Astrocyte of the cerebellum (primary cell): ENCODE measurements around the gene SNUPN.
A peak's percentile ranks its signal among the peaks of the same experiment; 100 is the strongest.

ENCODE experiments used
- DNase-seq: peaks from one replicate; pipeline ENCODE4 v3.0.0-alpha.2; 2011; ENCODE audit warnings: low read depth
- H3K4me3 ChIP-seq: 2 replicates; pipeline ENCODE4 v1.5.1; 2011; ENCODE audit warnings: mild to moderate bottlenecking, low read depth, low read length, moderate library complexity
- in situ Hi-C: cut with HindIII; loops from 2 replicates; pipeline ENCODE4 v1.10.0; 2017; ENCODE audit warnings: low sequenced_read_pairs
- TF ChIP-seq, protein P1 (sequence below): IDR thresholded peaks from 2 replicates; pipeline ENCODE4 v1.5.1; 2012; ENCODE audit warnings: low read length, low read depth, moderate library complexity, mild to moderate bottlenecking; ENCODE audit errors: missing control alignments

SNUPN gene

DNA sequence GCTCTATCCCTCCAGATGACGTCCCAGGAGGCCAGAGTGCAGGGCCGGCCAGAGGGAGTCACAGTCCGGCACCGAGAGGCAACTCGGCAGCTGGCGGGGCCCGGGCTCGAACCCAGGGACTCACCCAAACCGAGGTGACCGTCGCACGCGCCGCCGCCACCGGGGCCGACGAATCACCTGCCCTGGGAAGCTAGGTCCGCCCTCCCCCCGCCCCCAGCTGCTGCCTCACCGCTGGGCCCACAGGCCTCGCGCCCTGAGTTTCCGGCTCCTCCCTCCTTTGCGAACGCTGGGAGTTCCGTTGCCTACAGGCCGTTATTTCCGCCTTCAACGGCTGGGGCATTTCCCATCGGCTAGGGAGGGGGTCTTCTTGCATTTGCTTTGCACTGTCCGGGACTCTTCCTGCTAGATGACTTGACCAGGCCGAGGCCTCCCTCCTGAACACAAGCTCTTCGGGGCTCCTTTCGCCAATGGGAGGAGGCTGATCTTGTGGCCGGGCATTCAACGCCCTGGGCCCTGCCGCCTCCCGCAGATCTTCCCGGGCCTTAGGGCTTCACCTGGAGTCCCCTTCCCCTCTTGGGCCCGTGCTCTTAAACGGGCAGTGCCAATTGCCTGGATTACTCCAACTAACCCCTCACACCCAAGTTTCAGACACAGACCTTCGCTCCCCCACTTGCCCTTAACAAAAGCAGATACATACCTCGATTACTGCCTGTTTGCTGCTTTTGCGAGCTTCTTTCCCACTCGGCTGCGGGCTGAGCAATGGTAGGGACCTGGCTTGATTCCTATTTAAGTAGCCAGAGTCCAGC, at the start of gene SNUPN:
Gene SNUPN, minus strand, starts transcription at position 184 of the 806 bp plus-strand sequence. CDS start 4,674 bp downstream, outside the sequence.
- TF ChIP-seq, protein P1, sequence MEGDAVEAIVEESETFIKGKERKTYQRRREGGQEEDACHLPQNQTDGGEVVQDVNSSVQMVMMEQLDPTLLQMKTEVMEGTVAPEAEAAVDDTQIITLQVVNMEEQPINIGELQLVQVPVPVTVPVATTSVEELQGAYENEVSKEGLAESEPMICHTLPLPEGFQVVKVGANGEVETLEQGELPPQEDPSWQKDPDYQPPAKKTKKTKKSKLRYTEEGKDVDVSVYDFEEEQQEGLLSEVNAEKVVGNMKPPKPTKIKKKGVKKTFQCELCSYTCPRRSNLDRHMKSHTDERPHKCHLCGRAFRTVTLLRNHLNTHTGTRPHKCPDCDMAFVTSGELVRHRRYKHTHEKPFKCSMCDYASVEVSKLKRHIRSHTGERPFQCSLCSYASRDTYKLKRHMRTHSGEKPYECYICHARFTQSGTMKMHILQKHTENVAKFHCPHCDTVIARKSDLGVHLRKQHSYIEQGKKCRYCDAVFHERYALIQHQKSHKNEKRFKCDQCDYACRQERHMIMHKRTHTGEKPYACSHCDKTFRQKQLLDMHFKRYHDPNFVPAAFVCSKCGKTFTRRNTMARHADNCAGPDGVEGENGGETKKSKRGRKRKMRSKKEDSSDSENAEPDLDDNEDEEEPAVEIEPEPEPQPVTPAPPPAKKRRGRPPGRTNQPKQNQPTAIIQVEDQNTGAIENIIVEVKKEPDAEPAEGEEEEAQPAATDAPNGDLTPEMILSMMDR: no peak

DNA sequence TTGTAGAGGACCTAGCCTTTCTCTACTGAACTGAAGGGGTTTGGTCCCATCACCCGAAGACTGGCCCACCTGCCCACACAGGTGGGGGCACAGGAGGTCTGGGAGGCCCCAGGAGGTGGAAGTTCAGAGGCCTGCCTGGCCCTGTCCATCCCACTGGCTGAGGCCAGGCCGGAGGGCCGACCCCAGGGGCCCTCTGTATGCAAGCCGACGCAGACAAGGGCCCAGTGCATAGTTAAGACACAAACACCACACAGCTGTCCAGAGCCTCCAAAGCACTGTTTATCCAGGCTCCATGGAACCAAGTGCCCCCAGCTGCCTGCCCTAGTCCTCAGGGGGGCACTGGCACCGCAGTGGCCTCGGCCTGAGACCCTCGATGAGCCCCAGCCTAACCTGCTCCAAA, 48.8 kb upstream of the SNUPN start:
- in situ Hi-C loops: no loop called here
- DNase-seq: no peak
- TF ChIP-seq, protein P1: no peak

More for the DNA sequence above, at the start of gene SNUPN:
- DNase-seq: no peak
- H3K4me3 ChIP-seq: peak within 1 kb of the TSS; percentile 64
- in situ Hi-C loops: loop anchor here (25.0 kb wide), 2 partner anchors 163 to 187 kb away; partner anchors contain the start of gene SIN3A

DNA sequence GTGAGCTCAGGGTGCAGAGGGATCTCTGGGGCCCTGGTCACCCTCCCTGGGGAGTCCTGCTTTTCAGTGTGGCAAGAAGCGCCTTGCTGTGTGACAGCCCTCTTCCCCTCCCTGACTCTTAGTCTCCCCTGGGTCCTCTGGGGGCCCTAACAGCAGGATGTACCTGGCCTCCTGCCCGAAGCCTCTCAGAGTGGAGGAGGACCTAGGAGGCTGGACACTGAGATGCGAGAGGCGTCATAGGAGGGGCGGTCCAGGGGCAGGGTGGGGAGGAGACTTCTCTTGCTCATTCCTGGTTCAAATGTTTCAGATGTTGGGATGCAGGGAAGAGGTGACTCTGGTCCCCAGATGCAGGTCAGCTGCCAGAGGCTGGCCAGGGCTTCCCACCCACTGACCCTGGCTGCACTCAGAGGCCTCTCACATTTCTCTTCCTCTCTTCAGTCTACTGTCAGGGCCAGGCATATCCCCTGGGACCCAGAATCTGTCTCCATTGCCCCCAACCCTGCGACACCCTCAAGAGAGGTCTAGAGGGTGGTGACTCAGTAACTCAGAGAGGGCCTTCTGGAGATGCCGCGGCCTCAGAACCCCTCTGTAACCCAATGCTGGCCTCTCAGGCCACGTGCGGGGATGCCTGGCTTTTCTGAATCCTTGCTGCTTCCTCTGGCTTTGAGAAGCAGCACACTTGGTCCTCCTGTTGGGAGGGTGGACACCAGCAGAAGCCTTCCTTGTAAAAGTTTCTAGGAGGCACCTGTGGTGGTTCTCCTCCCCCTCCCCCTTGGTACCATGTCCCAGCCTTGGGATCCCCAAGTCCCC, 48.1 kb upstream of the SNUPN start:
- DNase-seq: no peak
- TF ChIP-seq, protein P1: no peak
- H3K4me3 ChIP-seq: no peak overlapping the region
- in situ Hi-C loops: no loop called here

More for the DNA sequence above, 48.8 kb upstream of the SNUPN start:
- no peak overlapping the region for H3K4me3 ChIP-seq

DNA sequence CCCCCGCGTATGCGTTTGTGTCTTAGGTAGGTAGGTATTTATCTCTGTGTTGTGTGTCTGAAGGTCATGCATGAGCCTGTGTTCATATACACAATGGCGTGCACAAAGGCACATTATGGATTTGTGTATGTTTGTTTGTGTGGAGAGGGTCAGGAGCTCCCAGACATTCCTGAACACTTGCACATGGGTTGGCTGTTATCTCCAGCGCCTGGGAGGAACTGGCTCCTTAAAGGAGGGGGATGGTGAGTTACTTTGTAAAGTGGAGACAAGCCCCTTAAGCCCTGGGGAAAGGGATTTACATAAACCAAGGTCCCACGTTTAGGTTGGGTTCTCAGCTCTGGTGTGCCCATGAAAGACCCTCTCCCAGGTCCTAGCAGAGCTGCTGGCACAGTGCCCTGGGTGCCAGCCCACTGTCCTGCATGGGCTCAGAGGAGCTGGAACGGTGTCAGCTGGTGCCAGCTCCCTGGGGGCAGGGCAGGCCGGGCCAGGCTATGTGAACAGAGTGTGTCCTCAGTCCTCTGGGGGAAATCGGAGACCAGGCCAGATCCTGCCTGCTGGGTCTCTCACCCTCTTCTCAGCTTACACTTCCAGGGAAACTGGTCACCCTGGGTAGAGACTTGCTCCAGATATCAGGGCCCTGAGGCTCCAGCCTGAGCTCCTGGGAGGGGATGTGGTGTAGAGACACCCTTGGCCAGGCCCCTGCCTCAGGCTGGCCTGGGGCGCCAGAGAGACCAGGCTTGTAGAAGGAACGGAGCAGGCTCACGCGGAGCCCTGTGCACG, 47.3 kb upstream of the SNUPN start:
- in situ Hi-C loops: no loop called here
- TF ChIP-seq, protein P1: no peak
- DNase-seq: peak; percentile 49
- H3K4me3 ChIP-seq: no peak overlapping the region

DNA sequence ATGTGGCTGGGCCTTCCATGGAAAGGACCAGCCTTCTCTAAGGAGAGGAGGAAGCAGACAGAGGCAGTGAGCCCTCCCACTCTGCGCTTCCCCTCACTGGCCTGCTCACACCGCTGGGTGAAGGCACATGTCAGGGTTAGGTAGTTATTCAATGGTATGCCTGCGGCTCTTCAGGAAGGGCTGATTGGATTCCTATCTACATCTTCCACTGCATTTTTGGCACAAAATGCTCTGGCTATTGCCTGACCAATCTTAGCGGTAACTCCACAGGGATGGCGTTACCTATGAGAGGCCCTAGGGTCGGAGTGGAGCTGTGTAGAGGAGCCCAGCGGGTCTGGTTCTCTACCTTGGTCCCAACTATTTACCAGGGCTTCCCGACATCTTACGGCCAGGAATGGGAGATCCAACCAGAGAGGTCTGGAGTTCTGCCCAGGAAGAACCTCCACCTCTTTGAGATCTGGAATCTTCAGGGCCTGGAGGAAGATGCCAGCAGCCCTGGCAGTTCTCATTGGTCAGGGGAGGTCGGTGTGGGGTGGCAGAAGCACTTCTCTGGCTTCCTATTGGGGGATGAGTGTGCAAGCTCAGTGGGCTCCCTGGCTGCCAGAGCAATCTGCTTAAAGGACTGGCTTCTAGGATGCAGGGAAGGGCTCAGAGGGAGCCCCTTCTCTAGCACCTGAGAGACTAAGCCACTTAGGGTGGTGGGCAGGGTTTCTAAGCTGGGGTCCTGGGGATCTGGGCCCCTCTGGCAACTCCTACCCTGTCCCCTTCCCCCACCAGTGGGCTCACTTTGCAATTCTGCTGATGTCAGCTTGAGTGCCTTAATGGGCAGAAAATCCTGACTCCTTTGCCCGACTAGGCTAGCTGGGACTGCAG, 46.4 kb upstream of the SNUPN start:
- in situ Hi-C loops: no loop called here
- no peak overlapping the region for H3K4me3 ChIP-seq
- DNase-seq: no peak
- TF ChIP-seq, protein P1: no peak
